K562 (cell line): ENCODE results near the gene MAP3K20.

Source experiments
- ARID2 ChIP-seq: fragments of 450-650 bp; IDR thresholded peaks from 2 replicates; pipeline ENCODE4 v1.6.1; 2017; ENCODE audit warnings: antibody characterized with exemption, mild to moderate bottlenecking
- FOXA1 ChIP-seq: fragments of 450-650 bp; IDR thresholded peaks from 2 replicates; pipeline ENCODE4 v1.6.1; 2016; ENCODE audit warnings: mild to moderate bottlenecking, borderline replicate concordance
- RNF2 ChIP-seq: sonication (generic); IDR thresholded peaks from 2 replicates; pipeline ENCODE4 v1.6.1; 2016
- TCF7 ChIP-seq: sonication (generic); IDR thresholded peaks from 2 replicates; pipeline ENCODE4 v1.6.1; 2016; ENCODE audit warnings: antibody characterized with exemption, borderline replicate concordance
- ZNF280B ChIP-seq: fragments of 250-450 bp; sonication (Bioruptor Pico); IDR thresholded peaks from 2 replicates; pipeline ENCODE4 v1.5.1; 2021; ENCODE audit warnings: mild to moderate bottlenecking
- ZNF77 ChIP-seq: fragments of 250-450 bp; sonication (Bioruptor Pico); IDR thresholded peaks from 2 replicates; pipeline ENCODE4 v1.5.0; 2020

GRCh38 chr2:173238831-173239230, 163.2 kb downstream of the MAP3K20 start:
- TF ChIP-seq ZNF280B (CRISPR knock-in tag) (no peak), ZNF77 (no peak), FOXA1 (no peak), TCF7 (no peak), ARID2 (no peak), RNF2 (no peak)
